ENCODE measurements around the gene SLC38A8. TPM values are rescaled to one million over a fixed set of nuclear protein-coding genes. Genes with fewer than 3 reads are reported as not detected.
A peak's percentile ranks its signal among the peaks of the same experiment; 100 is the strongest.

The SLC38A8 gene
- total RNA-seq, 6 experiments from 2014 or later: not detected

GRCh38 chr16:84045001-84045817, 2.6 kb upstream of the SLC38A8 start:
- DNase-seq: no peak
- Mint-ChIP-seq H3K9me3 (no peaks in the 10 kb centered on the region), H3K27ac (no peak overlapping the region), H3K4me1 (ENCODE audit: low read depth) (peaks cover 5% of the 10 kb centered on the region; the same call in 1 of the 2 replicates), H3K4me3 (no peak overlapping the region), H3K36me3 (ENCODE audit: low read depth) (no peaks in the 10 kb centered on the region), H3K27me3 (ENCODE audit: insufficient read depth) (peaks cover 29% of the 10 kb centered on the region)
- no peak for TF ChIP-seq CTCF (IDR thresholded peaks at IDR 0.05)

- TF ChIP-seq CTCF (IDR thresholded peaks at IDR 0.05): peak; percentile 72
- Mint-ChIP-seq H3K4me3 (no peak overlapping the region), H3K9me3 (no peaks in the 10 kb centered on the region), H3K27ac (no peak overlapping the region), H3K36me3 (ENCODE audit: low read depth) (no peaks in the 10 kb centered on the region), H3K4me1 (ENCODE audit: low read depth) (peaks cover 5% of the 10 kb centered on the region; the same call in 1 of the 2 replicates), H3K27me3 (ENCODE audit: insufficient read depth) (peaks cover 39% of the 10 kb centered on the region)
- peak; percentile 16 for DNase-seq
Observed at GRCh38 chr16:84044118-84044488, 1.5 kb upstream of the SLC38A8 start.

GRCh38 chr16:84043486-84044117, 1.0 kb upstream of the SLC38A8 start:
- Mint-ChIP-seq H3K9me3 (no peaks in the 10 kb centered on the region), H3K4me3 (no peak overlapping the region), H3K27ac (no peak overlapping the region), H3K4me1 (ENCODE audit: low read depth) (peaks cover 5% of the 10 kb centered on the region; the same call in 1 of the 2 replicates), H3K36me3 (ENCODE audit: low read depth) (no peaks in the 10 kb centered on the region), H3K27me3 (ENCODE audit: insufficient read depth) (peaks cover 44% of the 10 kb centered on the region)
- DNase-seq: no peak
- no peak for TF ChIP-seq CTCF (IDR thresholded peaks at IDR 0.05)

GRCh38 chr16:84042879-84043485, 387 bp upstream of the SLC38A8 start:
- Mint-ChIP-seq H3K27me3 (ENCODE audit: insufficient read depth) (peaks cover 51% of the 10 kb centered on the region), H3K27ac (no peak overlapping the region), H3K4me1 (ENCODE audit: low read depth) (peaks cover 5% of the 10 kb centered on the region; the same call in 1 of the 2 replicates), H3K4me3 (no peak overlapping the region), H3K9me3 (no peaks in the 10 kb centered on the region), H3K36me3 (ENCODE audit: low read depth) (no peaks in the 10 kb centered on the region)
- DNase-seq: no peak
- no peak for TF ChIP-seq CTCF (IDR thresholded peaks at IDR 0.05)

GRCh38 chr16:84041881-84042280, 714 bp downstream of the SLC38A8 start:
- H3K36me3 Mint-ChIP-seq (ENCODE audit: low read depth): no peaks in the 10 kb centered on the region
- no peaks in the 10 kb centered on the region for H3K9me3 Mint-ChIP-seq
- no peak overlapping the region for H3K4me3 Mint-ChIP-seq
- H3K27me3 Mint-ChIP-seq (ENCODE audit: insufficient read depth): peaks cover 57% of the 10 kb centered on the region
- no peak for TF ChIP-seq CTCF (IDR thresholded peaks at IDR 0.05)
- peaks cover 5% of the 10 kb centered on the region; the same call in 1 of the 2 replicates for H3K4me1 Mint-ChIP-seq (ENCODE audit: low read depth)
- no peak overlapping the region for H3K27ac Mint-ChIP-seq
- no peak for DNase-seq

All from HFFc6 (cell line).